Measurements from ENCODE around the gene ZNF148.

The ZNF148 gene

DNA sequence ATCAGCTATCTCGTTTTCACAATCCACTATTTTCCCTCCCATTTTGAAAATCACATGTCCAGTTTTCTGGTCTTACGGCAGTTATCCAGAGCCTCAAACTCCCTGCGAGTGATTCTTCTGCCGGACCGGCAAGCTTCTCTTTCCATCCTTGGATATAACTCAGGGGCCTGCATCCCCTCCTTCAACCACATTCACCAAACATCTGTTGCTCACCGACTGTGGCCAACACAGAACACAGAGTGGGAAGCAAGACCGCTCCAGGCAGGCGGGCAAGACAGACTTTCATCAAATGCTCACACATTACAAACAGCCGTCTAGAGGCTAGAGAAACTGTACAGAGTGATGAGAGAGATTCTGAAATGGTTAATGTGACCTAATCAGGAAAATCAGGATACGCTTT is 154.9 kb downstream of the ZNF148 start:
- DNase-seq (ENCODE audit: low spot score) = peak; percentile 77

GRCh38 chr3:125219261-125219701 is 155.8 kb downstream of the ZNF148 start:
- no peak for DNase-seq (ENCODE audit: low spot score)

DNA sequence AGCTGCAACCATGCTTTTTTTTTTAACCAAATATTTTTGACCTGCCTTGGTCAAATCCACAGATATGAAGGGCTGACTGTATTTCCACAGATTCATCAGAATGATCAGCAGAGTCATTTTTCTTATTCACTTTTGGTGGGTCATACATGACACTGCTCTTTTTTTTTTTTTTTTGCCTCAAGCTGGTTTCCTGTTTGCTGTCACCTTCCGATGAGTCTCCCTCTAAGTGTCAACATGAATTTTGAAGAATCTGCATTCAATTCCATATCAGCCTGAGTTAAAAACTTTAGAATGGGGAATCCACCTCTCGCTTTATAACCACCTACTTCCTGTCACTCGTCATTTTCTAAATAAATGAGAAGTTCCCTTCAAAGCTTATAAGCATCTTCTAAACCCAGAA is 160.4 kb downstream of the ZNF148 start:
- no peak for DNase-seq (ENCODE audit: low spot score)

- DNase-seq (ENCODE audit: low spot score) = peak; percentile 65
These were observed 161.1 kb downstream of the ZNF148 start for GRCh38 chr3:125213946-125214542.

GRCh38 chr3:125213364-125213755 is 161.8 kb downstream of the ZNF148 start:
- DNase-seq (ENCODE audit: low spot score) = no peak

- DNase-seq (ENCODE audit: low spot score) = no peak
These were observed 162.4 kb downstream of the ZNF148 start, which contains the start of gene SLC12A8 for GRCh38 chr3:125212509-125213363. SLC12A8 (minus strand) TSS chr3:125212748; CDS start chr3:125211349, 1,399 bp downstream.

- no peak for DNase-seq (ENCODE audit: low spot score)
These were observed 163.0 kb downstream of the ZNF148 start for GRCh38 chr3:125212091-125212508.

DNA sequence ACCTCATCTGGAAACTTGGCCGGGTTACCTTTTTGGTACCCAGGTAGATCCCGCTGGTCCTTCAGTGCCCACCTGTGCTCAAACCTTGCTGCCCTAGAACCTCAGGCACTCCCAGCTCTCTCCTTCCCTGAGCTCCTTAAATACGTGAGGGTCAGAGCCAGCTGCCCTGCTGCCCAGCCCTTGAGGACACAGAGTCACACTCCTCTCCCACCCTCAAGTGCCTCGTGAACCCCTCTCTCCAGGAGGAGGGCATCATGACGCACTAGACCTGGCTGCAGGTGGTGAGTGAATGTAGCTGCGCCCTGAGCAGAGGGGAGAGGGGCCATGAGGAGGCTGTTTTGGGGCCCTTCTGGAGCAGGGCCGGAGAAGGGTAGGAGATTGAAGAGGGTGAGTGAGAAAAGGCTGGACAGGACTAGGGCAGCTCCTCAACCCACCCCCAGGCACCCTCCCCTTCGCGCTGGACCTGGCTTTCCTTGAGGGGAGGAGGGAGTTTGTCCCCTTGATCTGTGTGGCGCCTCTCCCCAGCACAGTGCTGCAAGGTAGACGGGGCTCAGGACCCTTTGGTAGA is 163.5 kb downstream of the ZNF148 start:
- no peak for DNase-seq (ENCODE audit: low spot score)

- no peak for DNase-seq (ENCODE audit: low spot score)
These were observed 167.1 kb downstream of the ZNF148 start for GRCh38 chr3:125207949-125208568.

- DNase-seq (ENCODE audit: low spot score) = no peak
These were observed 167.6 kb downstream of the ZNF148 start for GRCh38 chr3:125207507-125207906.

- DNase-seq (ENCODE audit: low spot score) = no peak
These were observed 168.2 kb downstream of the ZNF148 start for GRCh38 chr3:125206934-125207333.

DNA sequence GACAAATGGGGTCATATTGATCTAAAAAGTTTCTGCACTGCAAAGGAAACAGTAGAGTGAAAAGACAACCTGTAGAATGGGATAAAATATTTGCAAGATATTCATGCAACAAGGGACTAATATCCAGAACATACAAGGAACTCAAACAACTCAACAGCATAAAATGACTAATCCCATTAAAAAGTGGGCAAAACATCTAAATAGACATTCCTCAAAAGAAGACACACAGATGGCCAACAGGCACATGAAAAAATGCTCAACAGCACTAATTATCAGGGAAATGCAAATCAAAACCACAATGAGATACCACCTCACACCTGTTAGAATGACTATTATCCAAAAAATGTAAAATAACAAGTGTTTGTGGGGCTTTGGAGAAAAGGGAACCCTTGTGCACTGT is 171.4 kb downstream of the ZNF148 start:
- DNase-seq (ENCODE audit: low spot score) = no peak

DNA sequence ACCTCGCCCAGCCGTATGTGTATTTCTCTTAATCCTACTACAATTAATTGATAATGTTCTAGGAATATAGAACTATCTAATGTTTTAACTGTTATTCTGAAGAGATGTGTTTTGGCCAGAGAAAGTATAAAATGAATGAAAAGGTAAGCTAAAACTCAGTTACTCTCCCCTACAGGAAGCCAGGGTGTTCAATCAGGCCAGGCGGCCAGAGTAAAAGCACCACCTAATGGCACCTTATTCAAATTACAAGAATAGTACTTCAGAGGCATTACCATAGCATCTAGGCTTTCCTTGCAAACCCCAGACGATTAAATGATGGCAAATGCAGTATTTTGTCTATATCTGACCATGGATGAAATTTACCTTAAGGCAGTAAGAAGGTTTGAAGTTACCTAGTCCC is 172.9 kb downstream of the ZNF148 start:
- no peak for DNase-seq (ENCODE audit: low spot score)

DNA sequence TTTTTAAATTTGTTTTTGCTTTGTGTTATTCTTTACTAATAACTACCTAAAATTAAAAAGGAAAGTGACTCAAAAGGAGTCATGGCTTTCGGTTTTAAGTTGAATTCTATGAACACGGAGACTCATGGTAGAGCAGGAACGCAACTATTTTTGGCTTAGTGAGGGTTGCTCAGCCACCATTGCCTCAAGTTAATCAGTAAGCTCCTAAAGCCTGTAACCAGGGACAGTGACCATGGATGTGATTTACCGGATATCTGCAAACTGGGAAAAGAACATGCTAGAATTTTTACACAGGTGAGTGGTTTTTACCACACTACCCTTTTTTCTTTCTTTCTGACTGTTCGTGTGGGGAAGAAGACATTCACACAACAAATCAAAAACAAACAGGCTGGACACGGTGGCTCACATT is 174.4 kb downstream of the ZNF148 start:
- DNase-seq (ENCODE audit: low spot score) = no peak

GRCh38 chr3:125194849-125195601 is 180.1 kb downstream of the ZNF148 start:
- DNase-seq (ENCODE audit: low spot score) = peak; percentile 80

DNA sequence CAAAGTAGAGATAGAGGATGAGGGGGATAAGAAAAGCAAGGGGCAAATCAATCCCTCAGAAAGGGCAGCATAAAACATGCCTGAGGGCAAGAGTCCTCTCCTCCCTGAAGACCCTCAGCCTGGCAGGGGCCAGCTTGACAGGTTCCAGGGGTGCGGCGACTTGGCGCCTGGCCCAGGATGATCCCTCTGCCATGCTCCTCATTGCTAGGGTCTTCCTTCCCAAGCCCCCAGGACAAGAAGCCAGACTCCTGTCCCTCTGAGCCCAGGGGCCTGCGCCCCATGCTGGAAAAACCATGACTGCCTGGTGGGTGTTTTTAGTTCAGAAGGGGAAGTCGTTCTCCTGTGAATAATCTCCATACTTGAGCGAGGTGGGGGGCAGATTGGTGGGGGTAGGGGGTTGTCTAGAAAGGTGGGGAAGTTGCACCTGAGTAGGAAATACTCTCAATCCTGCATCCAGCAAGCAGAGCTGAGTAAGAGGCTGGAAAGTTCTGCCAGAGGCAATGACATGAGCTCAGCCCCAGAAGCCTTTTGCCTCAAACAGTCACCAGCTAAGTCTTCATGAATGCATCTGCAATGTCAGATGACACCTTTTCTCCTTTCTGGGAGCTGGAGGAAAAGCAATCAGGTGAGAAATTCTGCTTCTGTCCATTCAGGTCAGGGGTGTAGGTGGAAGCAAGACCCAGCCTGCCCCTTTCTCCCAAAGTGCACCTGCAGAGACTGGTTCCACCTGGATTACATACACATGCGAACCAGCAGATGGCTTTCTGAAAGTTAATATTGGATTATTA is 180.9 kb downstream of the ZNF148 start:
- no peak for DNase-seq (ENCODE audit: low spot score)

DNA sequence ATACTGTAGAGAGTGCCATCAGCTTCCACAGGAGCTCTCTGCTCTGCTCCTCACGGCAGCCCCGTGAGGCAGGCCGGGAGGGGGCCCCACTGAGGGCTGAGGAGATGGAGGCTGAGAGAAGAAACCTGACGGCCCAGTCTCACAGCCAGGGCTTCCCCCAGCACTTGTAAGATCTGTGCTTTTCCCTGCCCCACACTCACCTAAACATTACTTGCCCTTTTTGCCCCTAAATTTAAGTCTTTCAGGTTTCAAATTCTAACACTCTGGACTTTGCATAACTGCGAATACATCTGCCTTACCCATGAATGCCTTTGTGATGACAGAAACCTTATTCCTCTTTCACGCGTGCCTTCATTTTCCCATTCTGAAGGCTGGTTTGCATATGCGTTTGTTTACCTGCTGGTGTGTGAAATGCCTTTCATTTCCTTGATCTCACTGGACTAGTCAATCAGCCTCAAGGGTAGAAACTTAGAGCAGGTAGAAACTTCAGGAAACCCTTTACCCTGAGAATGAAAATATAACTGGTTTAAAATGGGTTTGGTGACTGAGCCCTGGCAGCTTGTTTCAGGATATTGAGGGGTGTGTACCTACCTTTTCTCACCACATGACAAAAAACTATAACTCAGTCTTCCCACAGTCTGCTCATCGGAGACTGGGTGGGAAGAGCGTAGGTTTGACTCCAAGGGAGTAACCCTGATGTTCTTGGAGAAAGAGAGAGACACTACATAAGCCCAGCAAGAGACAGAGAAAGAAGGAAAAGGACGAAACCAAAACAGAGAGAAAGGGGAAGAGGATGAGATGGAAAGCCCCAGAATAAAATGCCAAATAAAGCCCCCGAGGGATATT is 182.7 kb downstream of the ZNF148 start:
- no peak for DNase-seq (ENCODE audit: low spot score)

DNA sequence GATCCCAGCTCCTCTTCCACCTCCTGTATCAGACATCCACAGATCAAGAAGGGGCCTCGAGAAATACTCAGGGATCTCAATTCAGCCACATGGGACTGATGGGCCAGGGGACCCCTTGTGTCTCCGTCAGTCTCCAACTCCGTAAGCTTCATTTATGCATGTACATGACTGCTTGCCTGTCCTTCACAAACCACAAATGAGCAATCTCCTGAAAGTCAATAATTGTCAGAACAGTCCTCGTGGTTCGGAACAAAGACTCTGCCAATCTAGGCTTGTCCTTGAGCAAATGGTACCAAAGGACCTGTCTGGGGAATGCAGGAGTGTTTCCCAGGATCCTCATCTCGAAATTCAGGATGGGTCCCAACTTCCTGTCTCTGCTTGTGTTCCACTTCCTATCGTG is 183.4 kb downstream of the ZNF148 start:
- no peak for DNase-seq (ENCODE audit: low spot score)

DNA sequence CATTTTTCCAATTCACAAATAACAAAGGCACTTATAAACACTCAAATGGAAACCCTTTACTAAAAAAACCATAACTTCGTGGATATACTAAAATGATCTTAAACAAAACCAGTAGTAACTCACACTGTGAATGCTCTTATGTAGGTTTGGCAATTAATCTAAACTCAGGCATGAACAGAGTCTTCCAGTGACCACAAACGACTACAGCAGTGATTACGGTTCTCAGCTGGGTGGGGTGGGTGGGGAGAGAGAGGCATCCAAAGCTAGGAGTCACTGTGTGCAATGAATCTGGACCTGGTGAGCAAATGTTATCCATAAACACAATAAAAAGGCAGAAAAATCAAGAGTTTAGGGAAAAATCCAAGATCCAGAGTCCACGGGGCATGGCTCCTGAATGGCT is 183.9 kb downstream of the ZNF148 start:
- peak; percentile 41 for DNase-seq (ENCODE audit: low spot score)

DNA sequence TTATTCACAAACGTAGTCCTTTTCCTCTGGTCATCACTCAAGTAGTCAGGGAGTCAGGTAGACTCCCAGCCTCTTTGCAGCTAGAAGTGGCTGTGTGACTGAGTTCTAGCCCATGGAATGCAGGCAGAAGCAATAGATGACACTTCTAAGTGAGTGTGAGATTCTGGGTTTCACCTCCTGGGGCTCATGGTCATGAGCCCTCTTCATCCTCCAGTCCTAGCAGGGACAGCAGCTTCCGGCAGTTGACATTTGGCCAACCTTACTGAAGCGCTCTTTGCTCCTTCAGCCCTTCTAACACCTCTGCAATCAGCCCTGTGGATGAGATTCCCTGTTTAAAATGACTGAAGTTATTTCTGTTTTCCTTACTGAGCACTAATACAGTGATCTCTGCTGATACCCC is 184.3 kb downstream of the ZNF148 start:
- no peak for DNase-seq (ENCODE audit: low spot score)

Measured in AG08395 (cell line).